Measurements from ENCODE around the gene EIF2B2. TPM values are rescaled to one million over a fixed set of nuclear protein-coding genes. Genes with fewer than 3 reads are reported as not detected.

EIF2B2 gene
- total and polyA plus RNA-seq, 2 of the 13 experiments (the other 11 are each of a cell fraction or from before 2014, with no cell fraction given): 54.4 to 78.6 TPM

DNA sequence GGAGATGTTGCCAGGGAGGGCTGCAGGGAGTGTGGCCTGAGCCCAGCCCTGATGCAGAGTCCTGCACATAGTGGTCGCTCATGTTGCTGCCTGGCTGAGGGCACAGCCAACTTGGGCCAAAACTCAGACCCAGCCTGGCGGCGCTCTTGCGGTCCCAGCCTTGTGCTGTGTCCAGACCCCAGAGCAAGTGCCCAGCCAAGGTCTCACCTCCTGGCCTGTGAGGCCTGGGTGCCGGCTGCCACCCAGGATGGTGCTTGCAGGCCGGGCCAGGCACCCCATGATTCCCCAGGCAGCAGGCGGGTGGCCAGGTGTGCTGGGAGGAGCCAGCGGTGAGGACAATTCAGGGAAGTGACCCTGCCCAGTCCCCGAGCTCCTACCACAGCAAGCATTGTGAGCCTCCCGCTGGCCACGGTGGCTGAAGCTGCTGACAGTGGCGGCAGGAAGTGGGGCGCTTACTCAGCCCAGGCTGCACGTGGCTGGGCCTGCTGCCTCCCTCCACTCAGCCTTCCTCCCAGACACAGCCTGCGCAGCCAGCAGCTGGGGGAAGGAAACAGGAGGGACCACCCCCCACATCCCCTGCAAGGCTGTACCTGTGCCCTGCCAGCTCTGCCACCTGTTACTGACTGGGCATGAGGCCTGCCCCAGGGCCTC, 29.6 kb upstream of the EIF2B2 start (continued):
- TF ChIP-seq, protein P1, sequence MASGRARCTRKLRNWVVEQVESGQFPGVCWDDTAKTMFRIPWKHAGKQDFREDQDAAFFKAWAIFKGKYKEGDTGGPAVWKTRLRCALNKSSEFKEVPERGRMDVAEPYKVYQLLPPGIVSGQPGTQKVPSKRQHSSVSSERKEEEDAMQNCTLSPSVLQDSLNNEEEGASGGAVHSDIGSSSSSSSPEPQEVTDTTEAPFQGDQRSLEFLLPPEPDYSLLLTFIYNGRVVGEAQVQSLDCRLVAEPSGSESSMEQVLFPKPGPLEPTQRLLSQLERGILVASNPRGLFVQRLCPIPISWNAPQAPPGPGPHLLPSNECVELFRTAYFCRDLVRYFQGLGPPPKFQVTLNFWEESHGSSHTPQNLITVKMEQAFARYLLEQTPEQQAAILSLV (CRISPR knock-in tag; IDR thresholded peaks at IDR 0.05; ENCODE audit: borderline replicate concordance): 0 out of 2 replicates have a peak, but pooled peaks have one; percentile 21
- TF ChIP-seq, protein P2, sequence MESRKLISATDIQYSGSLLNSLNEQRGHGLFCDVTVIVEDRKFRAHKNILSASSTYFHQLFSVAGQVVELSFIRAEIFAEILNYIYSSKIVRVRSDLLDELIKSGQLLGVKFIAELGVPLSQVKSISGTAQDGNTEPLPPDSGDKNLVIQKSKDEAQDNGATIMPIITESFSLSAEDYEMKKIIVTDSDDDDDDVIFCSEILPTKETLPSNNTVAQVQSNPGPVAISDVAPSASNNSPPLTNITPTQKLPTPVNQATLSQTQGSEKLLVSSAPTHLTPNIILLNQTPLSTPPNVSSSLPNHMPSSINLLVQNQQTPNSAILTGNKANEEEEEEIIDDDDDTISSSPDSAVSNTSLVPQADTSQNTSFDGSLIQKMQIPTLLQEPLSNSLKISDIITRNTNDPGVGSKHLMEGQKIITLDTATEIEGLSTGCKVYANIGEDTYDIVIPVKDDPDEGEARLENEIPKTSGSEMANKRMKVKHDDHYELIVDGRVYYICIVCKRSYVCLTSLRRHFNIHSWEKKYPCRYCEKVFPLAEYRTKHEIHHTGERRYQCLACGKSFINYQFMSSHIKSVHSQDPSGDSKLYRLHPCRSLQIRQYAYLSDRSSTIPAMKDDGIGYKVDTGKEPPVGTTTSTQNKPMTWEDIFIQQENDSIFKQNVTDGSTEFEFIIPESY (CRISPR knock-in tag; IDR thresholded peaks at IDR 0.05): peak; percentile 72
- peak; percentile 64 for TF ChIP-seq ZFY (CRISPR knock-in tag; IDR thresholded peaks at IDR 0.05)
- TF ChIP-seq, protein P3, sequence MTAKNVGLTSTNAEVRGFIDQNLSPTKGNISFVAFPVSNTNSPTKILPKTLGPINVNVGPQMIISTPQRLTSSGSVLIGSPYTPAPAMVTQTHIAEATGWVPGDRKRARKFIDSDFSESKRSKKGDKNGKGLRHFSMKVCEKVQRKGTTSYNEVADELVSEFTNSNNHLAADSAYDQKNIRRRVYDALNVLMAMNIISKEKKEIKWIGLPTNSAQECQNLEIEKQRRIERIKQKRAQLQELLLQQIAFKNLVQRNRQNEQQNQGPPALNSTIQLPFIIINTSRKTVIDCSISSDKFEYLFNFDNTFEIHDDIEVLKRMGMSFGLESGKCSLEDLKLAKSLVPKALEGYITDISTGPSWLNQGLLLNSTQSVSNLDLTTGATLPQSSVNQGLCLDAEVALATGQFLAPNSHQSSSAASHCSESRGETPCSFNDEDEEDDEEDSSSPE (CRISPR knock-in tag; IDR thresholded peaks at IDR 0.05): 0 out of 2 replicates have a peak, but pooled peaks have one; percentile 38
- TF ChIP-seq, protein P4, sequence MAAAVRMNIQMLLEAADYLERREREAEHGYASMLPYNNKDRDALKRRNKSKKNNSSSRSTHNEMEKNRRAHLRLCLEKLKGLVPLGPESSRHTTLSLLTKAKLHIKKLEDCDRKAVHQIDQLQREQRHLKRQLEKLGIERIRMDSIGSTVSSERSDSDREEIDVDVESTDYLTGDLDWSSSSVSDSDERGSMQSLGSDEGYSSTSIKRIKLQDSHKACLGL (CRISPR knock-in tag; IDR thresholded peaks at IDR 0.05): peak; percentile 66; the same call in 1 of the 2 replicates
- 0 out of 2 replicates have a peak, but pooled peaks have one; percentile 31 for TF ChIP-seq ZNF616 (CRISPR knock-in tag; IDR thresholded peaks at IDR 0.05; ENCODE audit: low read depth)
- TF ChIP-seq ZNF547 (CRISPR knock-in tag; IDR thresholded peaks at IDR 0.05): no peak
- TF ChIP-seq, protein P5, sequence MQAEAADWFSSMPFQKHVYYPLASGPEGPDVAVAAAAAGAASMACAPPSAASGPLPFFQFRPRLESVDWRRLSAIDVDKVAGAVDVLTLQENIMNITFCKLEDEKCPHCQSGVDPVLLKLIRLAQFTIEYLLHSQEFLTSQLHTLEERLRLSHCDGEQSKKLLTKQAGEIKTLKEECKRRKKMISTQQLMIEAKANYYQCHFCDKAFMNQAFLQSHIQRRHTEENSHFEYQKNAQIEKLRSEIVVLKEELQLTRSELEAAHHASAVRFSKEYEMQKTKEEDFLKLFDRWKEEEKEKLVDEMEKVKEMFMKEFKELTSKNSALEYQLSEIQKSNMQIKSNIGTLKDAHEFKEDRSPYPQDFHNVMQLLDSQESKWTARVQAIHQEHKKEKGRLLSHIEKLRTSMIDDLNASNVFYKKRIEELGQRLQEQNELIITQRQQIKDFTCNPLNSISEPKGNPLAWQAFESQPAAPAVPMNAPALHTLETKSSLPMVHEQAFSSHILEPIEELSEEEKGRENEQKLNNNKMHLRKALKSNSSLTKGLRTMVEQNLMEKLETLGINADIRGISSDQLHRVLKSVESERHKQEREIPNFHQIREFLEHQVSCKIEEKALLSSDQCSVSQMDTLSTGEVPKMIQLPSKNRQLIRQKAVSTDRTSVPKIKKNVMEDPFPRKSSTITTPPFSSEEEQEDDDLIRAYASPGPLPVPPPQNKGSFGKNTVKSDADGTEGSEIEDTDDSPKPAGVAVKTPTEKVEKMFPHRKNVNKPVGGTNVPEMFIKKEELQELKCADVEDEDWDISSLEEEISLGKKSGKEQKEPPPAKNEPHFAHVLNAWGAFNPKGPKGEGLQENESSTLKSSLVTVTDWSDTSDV (CRISPR knock-in tag; IDR thresholded peaks at IDR 0.05): 0 out of 2 replicates have a peak, but pooled peaks have one; percentile 58
- TF ChIP-seq SAP130 (CRISPR knock-in tag; IDR thresholded peaks at IDR 0.05; ENCODE audit: low read depth): peak; percentile 41; the same call in 1 of the 2 replicates
- TF ChIP-seq ZNF629 (CRISPR knock-in tag; conservative IDR thresholded peaks at IDR 0.05): no peak
- TF ChIP-seq FOSL2 (CRISPR knock-in tag; IDR thresholded peaks at IDR 0.05): peak; percentile 57
- TF ChIP-seq GABPA (IDR thresholded peaks at IDR 0.05; ENCODE audit: low read depth, low read length): no peak
- TF ChIP-seq GABPA (CRISPR knock-in tag; IDR thresholded peaks at IDR 0.05; ENCODE audit: low read depth): peak; percentile 55
- TF ChIP-seq HNRNPL (IDR thresholded peaks at IDR 0.05; ENCODE audit: low read depth, low read length): 0 out of 2 replicates have a peak, but pooled peaks have one; percentile 26
- 0 out of 2 replicates have a peak, but pooled peaks have one; percentile 22 for TF ChIP-seq ZNF607 (CRISPR knock-in tag; IDR thresholded peaks at IDR 0.05; ENCODE audit: borderline replicate concordance)

Data from HepG2 (cell line).